NCI-H2029 (cell line): ENCODE results near the gene FOLR3.
"Not testable (repeated sequence)": the region's sequence is repeated elsewhere in the genome, so short reads cannot be mapped to it uniquely, and the experiment has no call there.

Source experiments
- DNase-seq: peaks from one replicate; lab custom pipeline; 2025; lab: John Stamatoyannopoulos, UW

Gene FOLR3

GRCh38 chr11:72162891-72163492 is 27.5 kb downstream of the FOLR3 start:
- DNase-seq, result no peak

GRCh38 chr11:72164187-72164586 is 28.7 kb downstream of the FOLR3 start:
- not testable (repeated sequence) for DNase-seq

GRCh38 chr11:72169046-72169555 is 33.6 kb downstream of the FOLR3 start:
- DNase-seq, result not testable (repeated sequence)

- DNase-seq, result not testable (repeated sequence)
Measured at GRCh38 chr11:72169754-72170153, 34.2 kb downstream of the FOLR3 start.

GRCh38 chr11:72172043-72172442 is 36.5 kb downstream of the FOLR3 start:
- not testable (repeated sequence) for DNase-seq

- DNase-seq, result no peak
Measured at GRCh38 chr11:72173291-72173690, 37.8 kb downstream of the FOLR3 start.

- no peak for DNase-seq
Measured at GRCh38 chr11:72174302-72175070, 39.0 kb downstream of the FOLR3 start.

GRCh38 chr11:72177656-72178055 is 42.1 kb downstream of the FOLR3 start:
- DNase-seq, result no peak

GRCh38 chr11:72179049-72179803 is 43.7 kb downstream of the FOLR3 start:
- DNase-seq, result no peak

GRCh38 chr11:72179804-72180396 is 44.4 kb downstream of the FOLR3 start:
- no peak for DNase-seq

- DNase-seq, result not testable (repeated sequence)
Measured at GRCh38 chr11:72180892-72181552, 45.5 kb downstream of the FOLR3 start.

GRCh38 chr11:72181553-72181958 is 46.0 kb downstream of the FOLR3 start:
- DNase-seq, result not testable (repeated sequence)

- no peak for DNase-seq
Measured at GRCh38 chr11:72188267-72188666, 52.7 kb downstream of the FOLR3 start.
